ENCODE results near the gene CCL18. TPM values are rescaled to one million over a fixed set of nuclear protein-coding genes. Genes with fewer than 3 reads are reported as not detected.
A peak's percentile ranks its signal among the peaks of the same experiment; 100 is the strongest.

CCL18 gene
- polyA plus RNA-seq, 1 of the 3 experiments (the other 2 are of a cell fraction), result not detected

GRCh38 chr17:36072431-36073121, 8.5 kb downstream of the CCL18 start:
- H3K4me1 ChIP-seq (ENCODE audit: control insufficient read depth in 1 of 2, insufficient read depth in 2 of 2, low read depth in 1 of 2, low read length in 1 of 2), result no peaks in the 10 kb centered on the region
- no peaks in the 10 kb centered on the region for H3K79me2 ChIP-seq (ENCODE audit: insufficient read depth)
- DNase-seq, result peak; percentile 62
- H3F3A ChIP-seq (replicated peaks; ENCODE audit: insufficient read depth), result no peaks in the 10 kb centered on the region
- TF ChIP-seq CTCF (IDR thresholded peaks at IDR 0.05) (peak; percentile 72), EP300 (IDR thresholded peaks at IDR 0.05; ENCODE audit: borderline replicate concordance in 1 of 2, low read depth in 1 of 2, low read length in 1 of 2) (no peak), RAD21 (IDR thresholded peaks at IDR 0.05; ENCODE audit: low read length) (peak; percentile 46), SMC3 (IDR thresholded peaks at IDR 0.05; ENCODE audit: low read depth, low read length) (peak; percentile 52)
- no peaks in the 10 kb centered on the region for H3K9me3 ChIP-seq
- H3K9ac ChIP-seq, result no peak overlapping the region
- no peak overlapping the region for H3K4me3 ChIP-seq (ENCODE audit: low read depth in 2 of 2, low read length in 1 of 2)
- H3K36me3 ChIP-seq (replicated peaks in 1 of 2; ENCODE audit: control insufficient read depth in 1 of 2, insufficient read depth in 2 of 2, low read length in 1 of 2), result no peaks in the 10 kb centered on the region
- H3K27me3 ChIP-seq (ENCODE audit: insufficient read depth), result no peaks in the 10 kb centered on the region; the same call in 1 of the 2 replicates
- 2% methylated on average over 12 of the region's 12 CpGs for WGBS (ENCODE audit: low lambda C conversion rate)
- CTCF ChIA-PET, result interaction anchor here (0.6 to 2.7 kb wide), 29 partner anchors 9 to 410 kb away, joined by 3 to 18 read pairs (median 4); partner anchors contain the start of gene CCL14
- POLR2A ChIA-PET, result no interaction called here
- H3K27ac ChIP-seq (ENCODE audit: low read depth in 2 of 2, low read length in 1 of 2), result no peak overlapping the region
- no peaks in the 10 kb centered on the region for H4K20me1 ChIP-seq (ENCODE audit: insufficient read depth)
- no peak overlapping the region for H3K4me2 ChIP-seq
- H3K9me2 ChIP-seq, result no peaks in the 10 kb centered on the region
- H2AFZ ChIP-seq (ENCODE audit: low read depth), result no peak overlapping the region

- Histone ChIP-seq H3K4me1 (ENCODE audit: control insufficient read depth in 1 of 2, insufficient read depth in 2 of 2, low read depth in 1 of 2, low read length in 1 of 2) (no peaks in the 10 kb centered on the region), H3K4me2 (no peak overlapping the region), H3K27me3 (ENCODE audit: insufficient read depth) (no peaks in the 10 kb centered on the region; the same call in 1 of the 2 replicates), H3F3A (replicated peaks; ENCODE audit: insufficient read depth) (no peaks in the 10 kb centered on the region), H3K9ac (no peak overlapping the region), H2AFZ (ENCODE audit: low read depth) (no peak overlapping the region), H3K27ac (ENCODE audit: low read depth in 2 of 2, low read length in 1 of 2) (no peak overlapping the region), H3K79me2 (ENCODE audit: insufficient read depth) (no peaks in the 10 kb centered on the region), H3K4me3 (ENCODE audit: low read depth in 2 of 2, low read length in 1 of 2) (no peak overlapping the region), H3K36me3 (replicated peaks in 1 of 2; ENCODE audit: control insufficient read depth in 1 of 2, insufficient read depth in 2 of 2, low read length in 1 of 2) (no peaks in the 10 kb centered on the region), H4K20me1 (ENCODE audit: insufficient read depth) (no peaks in the 10 kb centered on the region), H3K9me2 (no peaks in the 10 kb centered on the region), H3K9me3 (no peaks in the 10 kb centered on the region)
- no peak for TF ChIP-seq ZBTB33 (IDR thresholded peaks at IDR 0.05; ENCODE audit: borderline replicate concordance, low read depth)
- TF ChIP-seq FOXJ3 (CRISPR knock-in tag; IDR thresholded peaks at IDR 0.05), result no peak
- TF ChIP-seq RCOR1 (IDR thresholded peaks at IDR 0.05; ENCODE audit: low read length), result no peak
- TF ChIP-seq POLR2AphosphoS5 (IDR thresholded peaks at IDR 0.05; ENCODE audit: low read depth, low read length), result no peak
- no peak for TF ChIP-seq MAX (IDR thresholded peaks at IDR 0.05; ENCODE audit: low read depth)
- no peak for TF ChIP-seq EZH2phosphoT487 (IDR thresholded peaks at IDR 0.05; ENCODE audit: borderline replicate concordance, low read depth)
- no peak for TF ChIP-seq RXRA (IDR thresholded peaks at IDR 0.05; ENCODE audit: borderline replicate concordance, low read depth)
- TF ChIP-seq CHD2 (IDR thresholded peaks at IDR 0.05; ENCODE audit: low read length, partially characterized antibody), result no peak
- no peak for TF ChIP-seq JUND (IDR thresholded peaks at IDR 0.05)
- no peak for TF ChIP-seq FOXM1 (IDR thresholded peaks at IDR 0.05; ENCODE audit: low read depth)
- no peak for TF ChIP-seq ELF1 (IDR thresholded peaks at IDR 0.05)
- TF ChIP-seq EP300 (IDR thresholded peaks at IDR 0.05; ENCODE audit: borderline replicate concordance in 1 of 2, low read depth in 1 of 2, low read length in 1 of 2), result no peak
- TF ChIP-seq GABPA (IDR thresholded peaks at IDR 0.05; ENCODE audit: low read depth), result no peak
- TF ChIP-seq MEF2A (IDR thresholded peaks at IDR 0.05; ENCODE audit: borderline replicate concordance, low read depth), result no peak
- no peak for TF ChIP-seq RFX5 (IDR thresholded peaks at IDR 0.05; ENCODE audit: low read length)
- no peak for TF ChIP-seq MXI1 (IDR thresholded peaks at IDR 0.05; ENCODE audit: low read depth, low read length)
- no peak for TF ChIP-seq SMC3 (IDR thresholded peaks at IDR 0.05; ENCODE audit: low read depth, low read length)
- CTCF ChIA-PET, result interaction anchor here (0.6 to 2.7 kb wide), 3 partner anchors 19 to 105 kb away, joined by 3 to 18 read pairs (median 4); no protein-coding TSS in a partner anchor
- WGBS (ENCODE audit: low lambda C conversion rate), result 4% methylated on average over 1 of the region's 1 CpG
- POLR2A ChIA-PET, result interaction anchor here (0.7 kb wide), 1 partner anchor 174 kb away, joined by 3 read pairs; no protein-coding TSS in a partner anchor
- DNase-seq, result no peak
Observed at GRCh38 chr17:36074365-36074764, 10.3 kb downstream of the CCL18 start.
